ENCODE results near the gene TXNRD1.

TXNRD1 gene

GRCh38 chr12:104377514-104377812 lies 161.9 kb downstream of the TXNRD1 start:
- no peak for TF ChIP-seq CTCF (conservative IDR thresholded peaks at IDR 0.05; ENCODE audit: low read depth, low read length)
- H3K4me3 ChIP-seq (ENCODE audit: low read depth, low read length): no peak overlapping the region
- no peak for DNase-seq (ENCODE audit: low read depth)

GRCh38 chr12:104378427-104378826 lies 162.8 kb downstream of the TXNRD1 start:
- no peak for TF ChIP-seq CTCF (conservative IDR thresholded peaks at IDR 0.05; ENCODE audit: low read depth, low read length)
- DNase-seq (ENCODE audit: low read depth): no peak
- H3K4me3 ChIP-seq (ENCODE audit: low read depth, low read length): no peak overlapping the region

- H3K4me3 ChIP-seq (ENCODE audit: low read depth, low read length): no peak overlapping the region
- no peak for TF ChIP-seq CTCF (conservative IDR thresholded peaks at IDR 0.05; ENCODE audit: low read depth, low read length)
- no peak for DNase-seq (ENCODE audit: low read depth)
Measured at GRCh38 chr12:104381341-104381730, 165.8 kb downstream of the TXNRD1 start.

GRCh38 chr12:104381731-104382480 lies 166.3 kb downstream of the TXNRD1 start:
- TF ChIP-seq CTCF (conservative IDR thresholded peaks at IDR 0.05; ENCODE audit: low read depth, low read length): peak; percentile 98
- H3K4me3 ChIP-seq (ENCODE audit: low read depth, low read length): no peak overlapping the region
- peak; percentile 89 for DNase-seq (ENCODE audit: low read depth)

GRCh38 chr12:104384141-104384880 lies 168.7 kb downstream of the TXNRD1 start:
- no peak overlapping the region for H3K4me3 ChIP-seq (ENCODE audit: low read depth, low read length)
- no peak for TF ChIP-seq CTCF (conservative IDR thresholded peaks at IDR 0.05; ENCODE audit: low read depth, low read length)
- no peak for DNase-seq (ENCODE audit: low read depth)

- TF ChIP-seq CTCF (conservative IDR thresholded peaks at IDR 0.05; ENCODE audit: low read depth, low read length): no peak
- H3K4me3 ChIP-seq (ENCODE audit: low read depth, low read length): no peak overlapping the region
- no peak for DNase-seq (ENCODE audit: low read depth)
Measured at GRCh38 chr12:104385510-104385909, 169.9 kb downstream of the TXNRD1 start.

GRCh38 chr12:104386461-104386860 lies 170.9 kb downstream of the TXNRD1 start:
- no peak for DNase-seq (ENCODE audit: low read depth)
- H3K4me3 ChIP-seq (ENCODE audit: low read depth, low read length): no peak overlapping the region
- TF ChIP-seq CTCF (conservative IDR thresholded peaks at IDR 0.05; ENCODE audit: low read depth, low read length): no peak

All from choroid plexus epithelial cell (primary cell).